SU-DHL-6 (cell line): Measurements from ENCODE around the gene CSRNP2.

Source experiments
- H2AFZ ChIP-seq: fragments of 200-600 bp; sonication (generic); 2 replicates; pipeline ENCODE4 v1.6.1; 2014; ENCODE audit warnings: low read depth, mild to moderate bottlenecking, moderate library complexity, mixed read lengths, antibody characterized with exemption, low read length; ENCODE audit not compliant: severe bottlenecking
- H3F3A ChIP-seq: fragments of 200-600 bp; shearing (Covaris generic); 2 replicates; pipeline ENCODE4 v1.6.0; 2016; ENCODE audit warnings: antibody characterized with exemption, mild to moderate bottlenecking; ENCODE audit not compliant: insufficient read depth
- H3K27ac ChIP-seq: fragments of 200-600 bp; sonication (generic); 2 replicates; pipeline ENCODE4 v1.5.1; 2016; ENCODE audit warnings: low read depth, mild to moderate bottlenecking, low read length, moderate library complexity, mixed read lengths
- H3K27me3 ChIP-seq: fragments of 200-600 bp; sonication (generic), shearing (Covaris generic); 2 replicates; pipeline ENCODE4 v1.6.0; 2014; ENCODE audit warnings: mild to moderate bottlenecking, low read length
- H3K36me3 ChIP-seq: fragments of 200-600 bp; sonication (generic); 2 replicates; pipeline ENCODE4 v1.6.1; 2014; ENCODE audit warnings: mild to moderate bottlenecking, low read length, mixed read lengths
- H3K4me2 ChIP-seq: fragments of 300-600, 200-600 bp; shearing (Covaris generic), sonication (generic); 2 replicates; pipeline ENCODE4 v1.6.0; 2014; ENCODE audit warnings: low read length, low read depth, mild to moderate bottlenecking; ENCODE audit not compliant: poor library complexity, severe bottlenecking
- H3K4me3 ChIP-seq: fragments of 200-600 bp; sonication (generic); 2 replicates; pipeline ENCODE4 v1.5.1; 2014; ENCODE audit warnings: antibody characterized with exemption, low read length, mild to moderate bottlenecking, mixed read lengths; ENCODE audit not compliant: insufficient read depth, poor library complexity, severe bottlenecking
- H3K79me2 ChIP-seq: fragments of 200-600 bp; sonication (generic); 2 replicates; pipeline ENCODE4 v1.6.1; 2014; ENCODE audit warnings: mild to moderate bottlenecking, low read length, moderate library complexity; ENCODE audit not compliant: insufficient read depth
- H3K9ac ChIP-seq: fragments of 200-600 bp; sonication (generic); 2 replicates; pipeline ENCODE4 v1.7.0; 2014; ENCODE audit warnings: mild to moderate bottlenecking, low read length
- H3K9me2 ChIP-seq: fragments of 200-600 bp; sonication (generic); replicated peaks from 2 replicates; pipeline ENCODE4 v1.6.1; 2014; ENCODE audit warnings: low read length; ENCODE audit not compliant: insufficient read depth
- H3K9me3 ChIP-seq: fragments of 200-600 bp; sonication (generic); 2 replicates; pipeline ENCODE4 v1.6.1; 2014; ENCODE audit warnings: low read length, mixed read lengths; ENCODE audit not compliant: insufficient read depth
- H4K20me1 ChIP-seq: fragments of 200-600 bp; sonication (generic); 2 replicates; pipeline ENCODE4 v1.6.1; 2014; ENCODE audit warnings: low read depth, mild to moderate bottlenecking, antibody characterized with exemption, low read length, moderate library complexity, mixed read lengths
- EZH2phosphoT487 ChIP-seq: fragments of 200-600 bp; sonication (generic), shearing (Covaris generic); conservative IDR thresholded peaks from 2 replicates; pipeline ENCODE4 v1.6.1; 2018; ENCODE audit warnings: mild to moderate bottlenecking, antibody characterized with exemption, low read length, moderate library complexity, mixed read lengths
- TF ChIP-seq, protein P1 (sequence below): fragments of 200-600 bp; sonication (generic); IDR thresholded peaks from one replicate; pipeline ENCODE4 v1.5.1; 2017; ENCODE audit warnings: antibody characterized with exemption, mild to moderate bottlenecking, low read length, moderate library complexity; ENCODE audit not compliant: insufficient read depth, poor library complexity, severe bottlenecking

The CSRNP2 gene

DNA sequence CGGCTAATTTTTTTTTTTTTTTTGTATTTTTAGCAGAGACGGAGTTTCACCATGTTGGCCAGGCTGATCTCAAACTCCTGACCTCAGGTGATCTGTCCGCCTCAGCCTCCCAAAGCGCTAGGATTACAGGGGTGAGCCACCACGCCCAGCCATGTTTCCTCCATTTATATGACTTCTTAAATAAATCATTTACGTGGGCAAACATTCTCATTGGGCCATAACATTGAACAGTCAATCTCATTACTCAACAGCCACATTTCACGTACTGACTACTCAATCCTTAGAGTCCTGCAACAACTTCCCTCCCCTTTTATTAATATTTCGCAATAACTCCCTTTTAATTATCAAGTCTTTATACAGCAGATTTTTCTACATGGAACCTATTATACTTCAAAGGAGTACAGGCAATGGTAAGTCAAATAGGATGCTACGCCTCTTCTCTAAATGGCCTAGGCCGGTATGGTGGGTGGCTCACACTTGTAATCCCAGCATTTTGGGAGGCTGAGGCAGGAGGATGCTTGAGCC is 7.4 kb upstream of the CSRNP2 start:
- Histone ChIP-seq H3K79me2 (no peaks in the 10 kb centered on the region), H4K20me1 (no peaks in the 10 kb centered on the region), H3K27ac (no peak overlapping the region), H2AFZ (no peak overlapping the region), H3K9ac (no peak overlapping the region), H3K36me3 (peaks cover 6% of the 10 kb centered on the region; the same call in 1 of the 2 replicates), H3K9me2 (no peaks in the 10 kb centered on the region), H3K4me2 (no peak overlapping the region), H3K4me3 (no peak overlapping the region), H3F3A (0 out of 2 replicates have a peak, but pooled peaks cover 4% of the 10 kb centered on the region), H3K9me3 (no peaks in the 10 kb centered on the region), H3K27me3 (no peaks in the 10 kb centered on the region)
- no peak for TF ChIP-seq EZH2phosphoT487
- TF ChIP-seq, protein P1, sequence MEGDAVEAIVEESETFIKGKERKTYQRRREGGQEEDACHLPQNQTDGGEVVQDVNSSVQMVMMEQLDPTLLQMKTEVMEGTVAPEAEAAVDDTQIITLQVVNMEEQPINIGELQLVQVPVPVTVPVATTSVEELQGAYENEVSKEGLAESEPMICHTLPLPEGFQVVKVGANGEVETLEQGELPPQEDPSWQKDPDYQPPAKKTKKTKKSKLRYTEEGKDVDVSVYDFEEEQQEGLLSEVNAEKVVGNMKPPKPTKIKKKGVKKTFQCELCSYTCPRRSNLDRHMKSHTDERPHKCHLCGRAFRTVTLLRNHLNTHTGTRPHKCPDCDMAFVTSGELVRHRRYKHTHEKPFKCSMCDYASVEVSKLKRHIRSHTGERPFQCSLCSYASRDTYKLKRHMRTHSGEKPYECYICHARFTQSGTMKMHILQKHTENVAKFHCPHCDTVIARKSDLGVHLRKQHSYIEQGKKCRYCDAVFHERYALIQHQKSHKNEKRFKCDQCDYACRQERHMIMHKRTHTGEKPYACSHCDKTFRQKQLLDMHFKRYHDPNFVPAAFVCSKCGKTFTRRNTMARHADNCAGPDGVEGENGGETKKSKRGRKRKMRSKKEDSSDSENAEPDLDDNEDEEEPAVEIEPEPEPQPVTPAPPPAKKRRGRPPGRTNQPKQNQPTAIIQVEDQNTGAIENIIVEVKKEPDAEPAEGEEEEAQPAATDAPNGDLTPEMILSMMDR = no peak

GRCh38 chr12:51087818-51088217 is 4.4 kb upstream of the CSRNP2 start:
- Histone ChIP-seq H3K9me3 (no peaks in the 10 kb centered on the region), H3F3A (0 out of 2 replicates have a peak, but pooled peaks cover 8% of the 10 kb centered on the region), H4K20me1 (no peaks in the 10 kb centered on the region), H3K9me2 (no peaks in the 10 kb centered on the region), H3K27ac (no peak overlapping the region), H2AFZ (no peak overlapping the region), H3K9ac (no peak overlapping the region), H3K79me2 (no peaks in the 10 kb centered on the region), H3K4me2 (no peak overlapping the region), H3K4me3 (no peak overlapping the region), H3K36me3 (no peaks in the 10 kb centered on the region), H3K27me3 (no peaks in the 10 kb centered on the region)
- TF ChIP-seq, protein P1 = no peak
- no peak for TF ChIP-seq EZH2phosphoT487

DNA sequence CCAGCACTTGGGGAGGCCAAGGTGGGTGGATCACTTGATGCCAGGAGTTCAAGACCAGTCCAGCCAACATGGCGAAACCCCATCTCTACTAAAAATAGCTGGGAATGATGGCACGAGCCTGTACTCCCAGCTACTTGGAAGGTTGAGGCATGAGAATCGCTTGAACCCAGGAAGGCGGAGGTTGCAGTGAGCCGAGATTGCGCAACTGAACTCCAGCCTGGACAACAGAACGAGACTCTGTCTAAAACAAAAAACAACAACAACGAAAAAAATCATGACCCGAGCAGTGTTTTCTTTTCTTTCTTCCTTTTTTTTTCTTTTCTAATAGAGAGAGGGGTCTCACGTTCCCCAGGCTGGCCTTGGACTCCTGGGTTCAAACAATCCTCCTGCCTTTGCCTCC is 3.5 kb upstream of the CSRNP2 start:
- no peak overlapping the region for H3K4me2 ChIP-seq
- H3K27ac ChIP-seq = no peak overlapping the region
- 0 out of 2 replicates have a peak, but pooled peaks cover 8% of the 10 kb centered on the region for H3F3A ChIP-seq
- H3K9me2 ChIP-seq = no peaks in the 10 kb centered on the region
- H4K20me1 ChIP-seq = no peaks in the 10 kb centered on the region
- H3K36me3 ChIP-seq = no peaks in the 10 kb centered on the region
- H3K27me3 ChIP-seq = no peaks in the 10 kb centered on the region
- H3K9ac ChIP-seq = no peak overlapping the region
- no peak overlapping the region for H2AFZ ChIP-seq
- H3K9me3 ChIP-seq = no peaks in the 10 kb centered on the region
- TF ChIP-seq, protein P1 = no peak
- TF ChIP-seq EZH2phosphoT487 = no peak
- H3K79me2 ChIP-seq = no peaks in the 10 kb centered on the region
- H3K4me3 ChIP-seq = no peak overlapping the region
